Spleen (tissue), 11 donors: ENCODE measurements around the gene SORCS2. TPM values are rescaled to one million over a fixed set of nuclear protein-coding genes. Genes with fewer than 3 reads are reported as not detected.

Experiments used
- DNase-seq: peaks from one replicate; pipeline ENCODE4 v3.0.0-alpha.2; 2020
- H3K27ac ChIP-seq, 8 donors: fragments of 200-600 bp; sonication (generic) in 7 of 8; 1 replicate in 4 of 8; 2 replicates in 4 of 8; pipeline versions ENCODE4 v1.5.0 to v1.8.0; 2016 to 2021; ENCODE audit warnings: inconsistent platforms in 4 of 8, mild to moderate bottlenecking in 4 of 8, moderate library complexity in 1 of 8
- H3K27me3 ChIP-seq, 7 donors: fragments of 200-600 bp; sonication (generic) in 6 of 7; replicated peaks in 1 of 7; 1 replicate in 4 of 7; 2 replicates in 3 of 7; pipeline versions ENCODE4 v1.5.0 to v1.8.0; 2016 to 2021; ENCODE audit warnings: inconsistent platforms in 3 of 7, mild to moderate bottlenecking in 1 of 7
- H3K36me3 ChIP-seq, 6 donors: fragments of 200-600 bp; sonication (generic) in 5 of 6; 1 replicate in 4 of 6; 2 replicates in 2 of 6; pipeline versions ENCODE4 v1.5.0 to v1.8.0; 2016 to 2021; ENCODE audit warnings: inconsistent platforms in 2 of 6
- H3K4me1 ChIP-seq, 6 donors: fragments of 200-600 bp; sonication (generic) in 5 of 6; 1 replicate in 3 of 6; 2 replicates in 3 of 6; pipeline versions ENCODE4 v1.5.0 to v1.8.0; 2016 to 2021; ENCODE audit warnings: inconsistent platforms in 3 of 6
- H3K4me3 ChIP-seq, 8 donors: fragments of 200-600 bp; sonication (generic) in 7 of 8; 1 replicate in 4 of 8; 2 replicates in 4 of 8; pipeline versions ENCODE4 v1.5.0 to v1.8.0; 2016 to 2021; ENCODE audit warnings: inconsistent platforms in 4 of 8, mild to moderate bottlenecking in 4 of 8, moderate library complexity in 2 of 8
- H3K9me3 ChIP-seq, 8 donors: fragments of 200-600 bp; sonication (generic) in 7 of 8; 1 replicate in 4 of 8; 2 replicates in 4 of 8; pipeline versions ENCODE4 v1.5.0 to v1.8.0; 2016 to 2021; ENCODE audit warnings: inconsistent platforms in 4 of 8
- POLR2A ChIP-seq, 3 donors: fragments of 450-650 bp; IDR thresholded peaks; one replicate each; pipeline ENCODE4 v1.5.1; 2017; ENCODE audit warnings: antibody characterized with exemption in 3 of 3, mild to moderate bottlenecking in 1 of 3
- POLR2AphosphoS5 ChIP-seq, 3 donors: sonication (generic); formaldehyde crosslinking; IDR thresholded peaks; one replicate each; pipeline ENCODE4 v1.5.1; 2017; ENCODE audit warnings: antibody characterized with exemption in 3 of 3
- WGBS, 5 donors: extraction: QIAGEN DNeasy Blood & Tissue Kit in 3 of 5; methylation state at CpG; one replicate each; pipeline versions ENCODE4 v1.1.5 to v1.1.7; 2013 to 2018; 5-methylcytosine and 5-hydroxymethylcytosine counted together
- intact Hi-C: fragments of 100-400 bp; cut with DNase I; formaldehyde crosslinking; loops from one replicate; pipeline ENCODE4 v1.15.0; 2023; ENCODE audit warnings: low total_unique reads
- polyA plus RNA-seq, 3 donors: library from polyadenylated mRNA; stranded (reverse); fragments of 200-250 nt; gene quantifications; one replicate each; pipeline ENCODE4 v1.2.1, GENCODE V29; 2013
- total RNA-seq, 7 donors: library from RNA; depleted of rRNA in 3 of 7; stranded (reverse); fragments of >200 nt in 3 of 7; fragmentation: NEBNext Ultra II Directional in 4 of 7; extraction: Animal tissue kit (Norgen Biotek cat#: 25700) in 4 of 7; gene quantifications; one replicate each; pipeline versions ENCODE4 v1.1.0 to v1.2.1, GENCODE V29; 2016 to 2021
- TF ChIP-seq, protein P1 (sequence below), 11 experiments: fragments of 200-600 bp in 7 of 11; fragments of 450-650 bp in 4 of 11; sonication (generic) in 4 of 11; IDR thresholded peaks in 8 of 11; conservative IDR thresholded peaks in 3 of 11; 1 replicate in 7 of 11; 2 replicates in 4 of 11; pipeline versions ENCODE4 v1.4.0 to v1.8.0; 2016 to 2021; ENCODE audit warnings: antibody characterized with exemption in 11 of 11, inconsistent platforms in 4 of 11, mild to moderate bottlenecking in 1 of 11
- donor health status: healthy with polysubstance abuse.
- donor health status: DM: no; HTN: no; CAD: no; lungs with moderate emphysema.
- donor health status: DM: no; HTN: no; CAD: no.
- donor health status: Bipolar disorder and iron deficiency.
- donor health status: healthy.
- donor health status: DM: no; HTN: no; CAD: no.
- donor health status: DM: yes; HTN: yes; CAD: no.

Gene SORCS2
- total and polyA plus RNA-seq, 10 donors = 0.33 to 1.6 (median 0.60) TPM

DNA sequence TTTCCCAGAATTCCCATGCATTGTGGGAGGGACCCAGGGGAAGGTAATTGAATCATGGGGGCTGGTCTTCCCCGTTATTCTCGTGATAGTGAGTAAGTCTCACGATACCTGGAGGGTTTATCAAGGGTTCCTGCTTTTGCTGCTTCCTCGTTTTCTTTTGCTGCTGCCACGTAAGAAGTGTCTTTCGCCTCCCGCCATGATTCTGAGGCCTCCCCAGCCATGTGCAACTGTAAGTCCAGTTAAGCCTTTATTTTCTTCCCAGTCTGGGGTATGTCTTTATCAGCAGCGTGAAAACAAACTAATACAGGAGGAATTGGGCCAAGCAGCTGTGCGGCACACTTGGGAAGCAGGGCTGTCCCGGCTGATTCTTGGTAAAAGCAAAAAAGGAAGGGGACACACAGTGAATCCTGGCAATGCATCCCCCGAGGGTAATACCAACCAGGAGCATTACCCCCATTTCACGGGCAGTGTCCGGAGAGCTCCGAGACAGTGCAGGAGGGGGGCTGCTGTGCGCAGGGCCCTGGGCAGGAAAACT is 561.7 kb downstream of the SORCS2 start:
- no peak overlapping the region for H3K4me3 ChIP-seq
- H3K27me3 ChIP-seq = no peaks in the 10 kb centered on the region
- no peak overlapping the region for H3K27ac ChIP-seq
- DNase-seq = no peak
- peaks cover 0 to 5% (median 0%) of the 10 kb centered on the region in 6 donors for H3K36me3 ChIP-seq
- H3K4me1 ChIP-seq = peaks cover 0 to 26% (median 17%) of the 10 kb centered on the region in 6 donors
- no peaks in the 10 kb centered on the region for H3K9me3 ChIP-seq
- WGBS, 5 donors = 74 to 87% (median 81%) methylated on average over 15 of the region's 15 CpGs
- TF ChIP-seq POLR2AphosphoS5 (IDR thresholded peaks at IDR 0.05) (no peak), POLR2A (IDR thresholded peaks at IDR 0.05) (no peak)
- TF ChIP-seq, protein P1, sequence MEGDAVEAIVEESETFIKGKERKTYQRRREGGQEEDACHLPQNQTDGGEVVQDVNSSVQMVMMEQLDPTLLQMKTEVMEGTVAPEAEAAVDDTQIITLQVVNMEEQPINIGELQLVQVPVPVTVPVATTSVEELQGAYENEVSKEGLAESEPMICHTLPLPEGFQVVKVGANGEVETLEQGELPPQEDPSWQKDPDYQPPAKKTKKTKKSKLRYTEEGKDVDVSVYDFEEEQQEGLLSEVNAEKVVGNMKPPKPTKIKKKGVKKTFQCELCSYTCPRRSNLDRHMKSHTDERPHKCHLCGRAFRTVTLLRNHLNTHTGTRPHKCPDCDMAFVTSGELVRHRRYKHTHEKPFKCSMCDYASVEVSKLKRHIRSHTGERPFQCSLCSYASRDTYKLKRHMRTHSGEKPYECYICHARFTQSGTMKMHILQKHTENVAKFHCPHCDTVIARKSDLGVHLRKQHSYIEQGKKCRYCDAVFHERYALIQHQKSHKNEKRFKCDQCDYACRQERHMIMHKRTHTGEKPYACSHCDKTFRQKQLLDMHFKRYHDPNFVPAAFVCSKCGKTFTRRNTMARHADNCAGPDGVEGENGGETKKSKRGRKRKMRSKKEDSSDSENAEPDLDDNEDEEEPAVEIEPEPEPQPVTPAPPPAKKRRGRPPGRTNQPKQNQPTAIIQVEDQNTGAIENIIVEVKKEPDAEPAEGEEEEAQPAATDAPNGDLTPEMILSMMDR (IDR thresholded peaks at IDR 0.05 in 8 of 11, conservative IDR thresholded peaks at IDR 0.05 in 3 of 11) = no peak
- intact Hi-C loops = no loop called here

DNA sequence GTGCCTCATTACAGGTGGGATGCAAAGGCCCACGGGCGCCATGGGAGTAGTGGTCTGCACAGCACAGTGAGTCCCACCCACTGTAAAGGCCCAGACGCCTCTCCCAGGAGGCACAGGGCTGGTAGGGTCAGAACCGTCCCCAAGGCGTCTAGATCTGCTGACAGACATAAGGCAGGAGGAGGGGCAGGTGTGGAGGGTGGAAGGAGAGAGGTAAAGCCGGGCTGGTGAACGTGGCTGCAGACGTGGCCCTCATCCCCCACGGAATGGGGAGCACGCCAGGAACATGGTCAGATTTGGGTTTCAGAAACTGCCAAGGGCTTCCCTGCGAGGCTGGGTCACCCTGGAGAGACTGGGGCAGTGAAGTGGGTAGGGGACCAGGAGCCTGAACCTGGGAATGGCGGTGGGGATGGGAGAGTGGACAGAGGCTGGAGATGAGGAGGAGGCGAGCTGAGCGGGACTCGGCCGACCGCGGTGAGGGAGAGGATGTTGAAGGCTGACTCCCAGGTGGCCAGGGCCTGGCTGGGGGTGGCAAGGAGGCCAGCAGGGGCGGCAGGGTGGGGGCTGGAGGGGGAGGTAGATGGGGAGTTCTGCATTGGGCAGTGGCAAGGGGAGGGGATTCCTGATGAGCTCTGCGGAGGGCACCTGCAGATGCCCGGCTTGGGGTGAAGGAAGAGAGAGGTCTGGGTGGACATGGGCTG is 562.4 kb downstream of the SORCS2 start:
- DNase-seq = peak; percentile 71
- 86 to 94% (median 91%) methylated on average over 21 of the region's 21 CpGs for WGBS, 5 donors

GRCh38 chr4:7755561-7755960 is 563.2 kb downstream of the SORCS2 start:
- 86 to 92% (median 89%) methylated on average over 15 to 16 of the region's 16 CpGs for WGBS, 5 donors
- Histone ChIP-seq H3K4me1 (peaks cover 0 to 39% (median 25%) of the 10 kb centered on the region in 6 donors), H3K27ac (no peak overlapping the region), H3K36me3 (peaks cover 0 to 5% (median 0%) of the 10 kb centered on the region in 6 donors), H3K4me3 (no peak overlapping the region), H3K9me3 (no peaks in the 10 kb centered on the region), H3K27me3 (no peaks in the 10 kb centered on the region)
- intact Hi-C loops = no loop called here
- no peak for DNase-seq
- no peak for TF ChIP-seq POLR2A (IDR thresholded peaks at IDR 0.05)
- TF ChIP-seq, protein P1 (IDR thresholded peaks at IDR 0.05 in 8 of 11, conservative IDR thresholded peaks at IDR 0.05 in 3 of 11) = no peak
- TF ChIP-seq POLR2AphosphoS5 (IDR thresholded peaks at IDR 0.05) = no peak

More for the DNA sequence above, 562.4 kb downstream of the SORCS2 start:
- Histone ChIP-seq H3K4me3 (no peak overlapping the region), H3K36me3 (peaks cover 0 to 5% (median 0%) of the 10 kb centered on the region in 6 donors), H3K9me3 (no peaks in the 10 kb centered on the region), H3K27ac (no peak overlapping the region), H3K4me1 (peaks cover 0 to 33% (median 23%) of the 10 kb centered on the region in 6 donors), H3K27me3 (no peaks in the 10 kb centered on the region)
- TF ChIP-seq POLR2A (IDR thresholded peaks at IDR 0.05) (no peak), POLR2AphosphoS5 (IDR thresholded peaks at IDR 0.05) (no peak)
- TF ChIP-seq, protein P1 (IDR thresholded peaks at IDR 0.05 in 8 of 11, conservative IDR thresholded peaks at IDR 0.05 in 3 of 11) = no peak
- intact Hi-C loops = no loop called here

- Histone ChIP-seq H3K27ac (no peak overlapping the region), H3K4me3 (no peak overlapping the region), H3K36me3 (peaks cover 0 to 10% (median 0%) of the 10 kb centered on the region in 6 donors), H3K9me3 (no peaks in the 10 kb centered on the region), H3K27me3 (no peaks in the 10 kb centered on the region), H3K4me1 (peaks cover 0 to 39% (median 25%) of the 10 kb centered on the region in 6 donors)
- WGBS, 5 donors = 77 to 95% (median 90%) methylated on average over 6 to 14 of the region's 14 CpGs
- TF ChIP-seq, protein P1 (IDR thresholded peaks at IDR 0.05 in 8 of 11, conservative IDR thresholded peaks at IDR 0.05 in 3 of 11) = no peak
- no peak for TF ChIP-seq POLR2A (IDR thresholded peaks at IDR 0.05)
- TF ChIP-seq POLR2AphosphoS5 (IDR thresholded peaks at IDR 0.05) = no peak
- intact Hi-C loops = no loop called here
- DNase-seq = peak; percentile 54
Measured at GRCh38 chr4:7756071-7756470, 563.7 kb downstream of the SORCS2 start.
